Suprapubic skin (tissue), 4 donors: ENCODE data around the gene CEBPE. TPM values are rescaled to one million over a fixed set of nuclear protein-coding genes. Genes with fewer than 3 reads are reported as not detected.

ENCODE experiments used
- DNase-seq, 2 donors: peaks; one replicate each; pipeline ENCODE4 v3.0.0-alpha.2; 2019; ENCODE audit warnings: low spot score in 2 of 2
- H3K27ac ChIP-seq: fragments of 200-600 bp; sonication (generic); one replicate; pipeline ENCODE4 v1.5.1; 2019
- H3K27me3 ChIP-seq: fragments of 200-600 bp; sonication (generic); one replicate; pipeline ENCODE4 v1.5.1; 2019
- H3K36me3 ChIP-seq: fragments of 200-600 bp; sonication (generic); one replicate; pipeline ENCODE4 v1.5.1; 2019
- H3K4me1 ChIP-seq: fragments of 200-600 bp; sonication (generic); one replicate; pipeline ENCODE4 v1.5.1; 2019
- H3K4me3 ChIP-seq: fragments of 200-600 bp; sonication (generic); one replicate; pipeline ENCODE4 v1.5.1; 2019; ENCODE audit warnings: mild to moderate bottlenecking
- H3K9me3 ChIP-seq: fragments of 200-600 bp; sonication (generic); one replicate; pipeline ENCODE4 v1.5.1; 2019
- CTCF ChIP-seq, 2 donors: fragments of 200-600 bp in 1 of 2; fragments of 450-650 bp in 1 of 2; sonication (generic) in 1 of 2; IDR thresholded peaks; one replicate each; pipeline ENCODE4 v1.5.1; 2016 to 2019; ENCODE audit warnings: antibody characterized with exemption in 2 of 2, mild to moderate bottlenecking in 1 of 2, moderate library complexity in 1 of 2
- EP300 ChIP-seq: sonication (generic); formaldehyde crosslinking; IDR thresholded peaks from one replicate; pipeline ENCODE4 v1.6.1; 2017; ENCODE audit warnings: antibody characterized with exemption
- POLR2A ChIP-seq, 2 donors: fragments of 450-650 bp; IDR thresholded peaks; one replicate each; pipeline ENCODE4 v1.6.1; 2017; ENCODE audit warnings: antibody characterized with exemption in 2 of 2, mild to moderate bottlenecking in 2 of 2, moderate library complexity in 2 of 2
- POLR2AphosphoS5 ChIP-seq, 3 donors: sonication (generic); formaldehyde crosslinking; IDR thresholded peaks; one replicate each; pipeline ENCODE4 v1.6.1; 2017; ENCODE audit warnings: antibody characterized with exemption in 3 of 3
- WGBS: methylation state at CpG from one replicate; pipeline ENCODE4 v1.1.5; 2018; 5-methylcytosine and 5-hydroxymethylcytosine counted together
- total RNA-seq, 4 donors: library from RNA; depleted of rRNA; stranded (reverse); fragments of >200 nt; gene quantifications; one replicate each; pipeline ENCODE4 v1.1.0, GENCODE V29; 2016

CEBPE gene
- total RNA-seq, 4 donors from 2014 or later, result not detected

DNA sequence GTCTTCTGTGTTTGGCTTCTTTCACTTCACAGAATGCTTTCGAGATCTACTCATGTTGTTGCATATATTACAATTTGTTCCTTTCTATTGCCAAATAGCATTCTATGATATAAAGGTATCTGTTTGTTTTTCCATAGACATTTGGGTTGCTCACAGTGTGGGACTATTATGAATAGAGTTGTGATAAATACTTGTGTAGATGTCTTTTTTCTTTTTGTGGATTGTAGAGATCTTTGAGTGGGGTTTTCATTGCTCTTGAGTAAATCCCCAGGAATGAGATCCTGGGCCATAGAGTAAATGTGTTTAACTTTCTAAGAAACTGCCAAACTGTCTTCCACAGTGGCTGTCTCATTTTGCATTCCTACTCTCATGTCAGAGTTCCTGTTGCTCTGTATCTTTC is 24.9 kb upstream of the CEBPE start:
- no peak for DNase-seq
- no peaks in the 10 kb centered on the region for H3K9me3 ChIP-seq
- no peak overlapping the region for H3K4me3 ChIP-seq
- no peaks in the 10 kb centered on the region for H3K27me3 ChIP-seq
- H3K4me1 ChIP-seq, result peaks cover 48% of the 10 kb centered on the region
- H3K27ac ChIP-seq, result no peak overlapping the region
- 68% methylated on average over 1 of the region's 1 CpG for WGBS
- no peak for TF ChIP-seq POLR2A (IDR thresholded peaks at IDR 0.05)
- no peak for TF ChIP-seq POLR2AphosphoS5 (IDR thresholded peaks at IDR 0.05)
- no peak for TF ChIP-seq CTCF (IDR thresholded peaks at IDR 0.05)
- TF ChIP-seq EP300, result no peak
- peaks cover 14% of the 10 kb centered on the region for H3K36me3 ChIP-seq

- no peak for DNase-seq
- Histone ChIP-seq H3K4me1 (peaks cover 53% of the 10 kb centered on the region), H3K27me3 (no peaks in the 10 kb centered on the region), H3K4me3 (no peak overlapping the region), H3K36me3 (peaks cover 15% of the 10 kb centered on the region), H3K27ac (no peak overlapping the region), H3K9me3 (no peaks in the 10 kb centered on the region)
- 67% methylated on average over 4 of the region's 4 CpGs for WGBS
- TF ChIP-seq POLR2AphosphoS5 (IDR thresholded peaks at IDR 0.05), result no peak
Measured at GRCh38 chr14:23142826-23143225, 23.8 kb upstream of the CEBPE start.

GRCh38 chr14:23141706-23142444 is 22.8 kb upstream of the CEBPE start:
- Histone ChIP-seq H3K27me3 (no peaks in the 10 kb centered on the region), H3K4me3 (no peak overlapping the region), H3K4me1 (peaks cover 62% of the 10 kb centered on the region), H3K36me3 (peaks cover 19% of the 10 kb centered on the region), H3K9me3 (no peaks in the 10 kb centered on the region), H3K27ac (peak overlapping the region; percentile 40)
- 41% methylated on average over 7 of the region's 7 CpGs for WGBS
- peak; percentile 82 for TF ChIP-seq EP300
- no peak for TF ChIP-seq POLR2A (IDR thresholded peaks at IDR 0.05)
- DNase-seq, result no peak

DNA sequence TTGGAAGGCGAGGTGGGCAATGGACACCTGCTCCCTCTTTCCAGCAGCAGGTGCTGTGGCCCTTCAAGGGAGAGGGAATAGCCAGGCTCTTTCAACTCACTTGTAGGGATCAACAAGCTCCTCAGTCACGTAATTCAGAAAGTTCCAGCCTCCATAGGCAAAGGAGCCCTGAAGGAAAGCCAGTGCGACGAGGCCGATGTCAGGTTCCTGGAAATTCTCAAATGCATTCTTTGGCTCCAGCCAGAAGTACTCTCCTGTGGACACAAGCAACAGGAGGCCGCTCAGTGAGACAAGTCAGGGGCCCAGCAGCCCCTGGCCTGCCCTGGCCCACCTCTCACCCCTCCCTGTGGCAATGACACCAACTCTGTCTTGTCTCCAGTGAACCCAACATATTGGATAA is 21.3 kb upstream of the CEBPE start:
- no peak overlapping the region for H3K4me3 ChIP-seq
- peaks cover 26% of the 10 kb centered on the region for H3K36me3 ChIP-seq
- H3K27ac ChIP-seq, result no peak overlapping the region
- H3K27me3 ChIP-seq, result no peaks in the 10 kb centered on the region
- WGBS, result 94% methylated on average over 2 of the region's 6 CpGs
- H3K4me1 ChIP-seq, result peaks cover 50% of the 10 kb centered on the region
- no peak for DNase-seq
- H3K9me3 ChIP-seq, result no peaks in the 10 kb centered on the region
- TF ChIP-seq CTCF (IDR thresholded peaks at IDR 0.05), result no peak
- TF ChIP-seq POLR2A (IDR thresholded peaks at IDR 0.05), result no peak
- TF ChIP-seq EP300, result no peak
- no peak for TF ChIP-seq POLR2AphosphoS5 (IDR thresholded peaks at IDR 0.05)

GRCh38 chr14:23139874-23140273 is 20.8 kb upstream of the CEBPE start:
- no peak overlapping the region for H3K4me3 ChIP-seq
- no peaks in the 10 kb centered on the region for H3K27me3 ChIP-seq
- WGBS, result 92% methylated on average over 2 of the region's 2 CpGs
- H3K4me1 ChIP-seq, result peaks cover 47% of the 10 kb centered on the region
- H3K27ac ChIP-seq, result no peak overlapping the region
- no peak for TF ChIP-seq CTCF (IDR thresholded peaks at IDR 0.05)
- TF ChIP-seq POLR2A (IDR thresholded peaks at IDR 0.05), result no peak
- no peak for TF ChIP-seq EP300
- TF ChIP-seq POLR2AphosphoS5 (IDR thresholded peaks at IDR 0.05), result no peak
- peaks cover 26% of the 10 kb centered on the region for H3K36me3 ChIP-seq
- H3K9me3 ChIP-seq, result no peaks in the 10 kb centered on the region
- no peak for DNase-seq

DNA sequence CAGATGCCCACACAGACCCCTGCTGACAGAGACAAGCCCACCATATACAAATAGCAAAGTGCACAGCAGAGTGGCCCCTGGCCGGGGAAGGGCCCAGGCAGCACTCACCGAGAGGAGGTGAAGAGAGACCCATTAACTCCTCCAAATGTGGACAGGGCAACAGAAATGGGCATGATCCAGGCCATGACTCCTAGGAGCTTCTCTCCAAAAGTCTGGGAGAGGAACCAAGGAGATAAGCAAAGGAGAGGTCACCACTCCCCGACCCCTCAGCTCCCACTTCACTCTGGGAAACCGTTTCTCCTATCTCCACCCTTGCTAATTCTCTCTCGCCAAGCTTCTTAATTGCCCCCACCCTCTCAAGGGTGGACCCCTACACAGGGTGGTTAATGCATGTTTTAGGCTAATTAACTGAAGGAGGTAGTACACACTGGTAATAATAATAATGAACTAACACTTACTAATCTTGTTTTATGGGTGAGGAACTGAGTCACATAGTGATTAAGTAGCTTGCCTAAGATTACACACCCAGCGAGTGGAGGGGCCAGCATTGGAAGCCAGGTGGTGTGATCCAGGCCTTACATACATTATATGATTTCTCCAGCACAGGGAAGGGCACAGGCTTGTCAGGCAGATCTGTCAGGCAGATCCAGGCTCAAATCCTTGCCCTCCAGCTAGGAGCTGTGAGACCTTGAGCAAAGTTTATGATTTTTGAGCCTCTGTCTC is 18.9 kb upstream of the CEBPE start:
- H3K27ac ChIP-seq, result peak overlapping the region; percentile 83
- peaks cover 26% of the 10 kb centered on the region for H3K36me3 ChIP-seq

More for the DNA sequence above, 18.9 kb upstream of the CEBPE start:
- H3K4me1 ChIP-seq, result peaks cover 34% of the 10 kb centered on the region
- H3K27me3 ChIP-seq, result no peaks in the 10 kb centered on the region
- no peak for DNase-seq
- WGBS, result 64% methylated on average over 6 of the region's 6 CpGs
- H3K4me3 ChIP-seq, result no peak overlapping the region
- TF ChIP-seq POLR2AphosphoS5 (IDR thresholded peaks at IDR 0.05), result no peak
- no peak for TF ChIP-seq POLR2A (IDR thresholded peaks at IDR 0.05)
- no peak for TF ChIP-seq CTCF (IDR thresholded peaks at IDR 0.05)
- no peak for TF ChIP-seq EP300
- no peaks in the 10 kb centered on the region for H3K9me3 ChIP-seq
